HEK293 (cell line): ENCODE results near the gene TSPAN9.

Experiments used
- CTCF ChIA-PET: fragments of 350-600 bp; formaldehyde crosslinking; extraction: SDS; loops from one replicate; lab custom pipeline; 2021; ENCODE audit warnings: antibody characterized with exemption; lab: Yijun Ruan, JAX
- POLR2A ChIA-PET: fragments of 300-600 bp; formaldehyde crosslinking; extraction: SDS; loops from one replicate; lab custom pipeline; 2020; ENCODE audit warnings: antibody characterized with exemption, inconsistent platforms; lab: Yijun Ruan, JAX
- H3K27ac ChIP-seq: fragments of 200-500 bp; sonication (Bioruptor generic); 2 replicates; pipeline ENCODE4 v1.5.1; 2014; ENCODE audit warnings: low read depth, low read length, control low read depth, inconsistent platforms; ENCODE audit errors: extremely low read depth
- H3K36me3 ChIP-seq, 2 experiments: fragments of 200-500 bp in 1 of 2; sonication (Bioruptor generic) in 1 of 2; 1 replicate in 1 of 2; 2 replicates in 1 of 2; pipeline ENCODE4 v1.5.1; 2014 to 2017; ENCODE audit warnings: inconsistent platforms in 2 of 2, low read length in 2 of 2; ENCODE audit not compliant: control insufficient read depth in 2 of 2, insufficient read depth in 1 of 2
- H3K4me1 ChIP-seq: fragments of 200-500 bp; sonication (Bioruptor generic); 2 replicates; pipeline ENCODE4 v1.5.1; 2014; ENCODE audit warnings: mild to moderate bottlenecking, low read length, inconsistent platforms; ENCODE audit not compliant: control insufficient read depth, insufficient read depth
- H3K4me3 ChIP-seq: 2 replicates; pipeline ENCODE4 v1.5.1; 2011; ENCODE audit warnings: low read depth, mild to moderate bottlenecking, control low read depth, low read length, moderate library complexity
- H3K9me3 ChIP-seq: fragments of 200-500 bp; sonication (Bioruptor generic); 2 replicates; pipeline ENCODE4 v1.5.1; 2014; ENCODE audit warnings: low read depth, low read length, inconsistent platforms; ENCODE audit not compliant: control insufficient read depth, insufficient read depth
- BCL11A ChIP-seq: fragments of 450-650 bp; formaldehyde crosslinking; IDR thresholded peaks from 2 replicates; pipeline ENCODE4 v1.5.1; 2016; ENCODE audit warnings: low read depth, missing biosample characterization, missing genetic modification characterization
- GFI1B ChIP-seq: fragments of 450-650 bp; formaldehyde crosslinking; IDR thresholded peaks from 2 replicates; pipeline ENCODE4 v1.5.1; 2016; ENCODE audit warnings: missing biosample characterization, missing genetic modification characterization
- GLIS1 ChIP-seq: fragments of 450-650 bp; formaldehyde crosslinking; IDR thresholded peaks from 2 replicates; pipeline ENCODE4 v1.5.1; 2016; ENCODE audit warnings: missing biosample characterization, missing genetic modification characterization
- INSM2 ChIP-seq: fragments of 450-650 bp; formaldehyde crosslinking; IDR thresholded peaks from 2 replicates; pipeline ENCODE4 v1.5.1; 2016; ENCODE audit warnings: missing biosample characterization, missing genetic modification characterization
- PRDM10 ChIP-seq: fragments of 450-650 bp; formaldehyde crosslinking; IDR thresholded peaks from 2 replicates; pipeline ENCODE4 v1.5.1; 2016; ENCODE audit warnings: missing biosample characterization, missing genetic modification characterization
- ZNF10 ChIP-seq: fragments of 450-650 bp; formaldehyde crosslinking; IDR thresholded peaks from 2 replicates; pipeline ENCODE4 v1.5.1; 2017; ENCODE audit warnings: missing biosample characterization, missing genetic modification characterization
- ZNF211 ChIP-seq: fragments of 450-650 bp; formaldehyde crosslinking; IDR thresholded peaks from 2 replicates; pipeline ENCODE4 v1.5.1; 2016; ENCODE audit warnings: low read depth, missing biosample characterization, missing genetic modification characterization
- ZNF341 ChIP-seq: fragments of 450-650 bp; formaldehyde crosslinking; IDR thresholded peaks from 2 replicates; pipeline ENCODE4; 2016; ENCODE audit warnings: low read depth, missing biosample characterization, missing genetic modification characterization
- ZNF398 ChIP-seq: fragments of 450-650 bp; formaldehyde crosslinking; IDR thresholded peaks from 2 replicates; pipeline ENCODE4 v1.5.1; 2017; ENCODE audit warnings: missing biosample characterization, missing genetic modification characterization
- ZNF555 ChIP-seq: fragments of 450-650 bp; formaldehyde crosslinking; conservative IDR thresholded peaks from 2 replicates; pipeline ENCODE4 v1.5.1; 2017; ENCODE audit warnings: missing biosample characterization, mild to moderate bottlenecking, missing genetic modification characterization, inconsistent platforms
- ZNF558 ChIP-seq: fragments of 450-650 bp; formaldehyde crosslinking; IDR thresholded peaks from 2 replicates; pipeline ENCODE4 v1.5.1; 2016; ENCODE audit warnings: missing biosample characterization, missing genetic modification characterization
- ZNF626 ChIP-seq: fragments of 450-650 bp; sonication (Bioruptor Pico); formaldehyde crosslinking; IDR thresholded peaks from 2 replicates; pipeline ENCODE4 v1.5.1; 2018; ENCODE audit warnings: missing biosample characterization, missing genetic modification characterization, inconsistent platforms
- ZNF701 ChIP-seq: fragments of 450-650 bp; formaldehyde crosslinking; IDR thresholded peaks from 2 replicates; pipeline ENCODE4 v1.5.1; 2016; ENCODE audit warnings: missing biosample characterization, missing genetic modification characterization

The TSPAN9 gene

DNA sequence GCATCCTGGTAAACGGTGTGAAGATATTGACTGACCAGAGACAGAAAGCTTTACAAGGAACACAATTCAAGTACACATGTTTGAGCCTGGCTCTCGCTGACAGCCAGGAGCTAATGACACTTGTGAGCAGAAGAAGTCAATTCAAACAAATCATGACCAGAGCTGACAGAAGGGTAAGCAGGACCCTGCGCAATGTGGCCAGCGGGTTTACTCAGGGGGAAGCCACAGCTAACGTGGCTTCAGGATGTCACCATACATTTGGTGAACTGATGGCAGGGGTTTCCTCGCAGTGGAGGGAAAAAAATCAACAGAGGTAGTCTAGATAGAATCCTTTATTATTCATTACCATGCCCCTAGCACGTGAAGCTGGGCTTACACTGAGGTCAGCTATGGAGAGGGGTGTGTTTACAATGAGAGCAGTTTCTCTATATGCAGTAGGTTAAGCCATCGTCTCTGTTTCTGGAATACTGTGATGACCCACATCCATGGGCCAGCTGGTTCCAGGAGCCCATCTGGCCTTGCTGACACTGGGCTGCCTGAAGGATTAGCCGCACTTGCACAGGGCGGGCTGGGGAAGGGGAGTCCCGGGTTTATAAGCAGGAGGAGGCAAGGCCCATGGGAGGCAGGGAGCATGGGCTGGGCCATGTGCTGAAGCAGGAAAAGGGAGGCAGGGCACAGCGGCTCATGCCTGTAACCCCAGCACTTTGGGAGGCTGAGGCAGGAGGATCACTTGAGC, 215.7 kb downstream of the TSPAN9 start:
- ChIA-PET POLR2A (no interaction called here), CTCF (interaction anchor here (1.5 kb wide), 1 partner anchor 18 kb away, joined by 3 read pairs; no protein-coding TSS in a partner anchor)
- Histone ChIP-seq H3K4me1 (no peaks in the 10 kb centered on the region), H3K27ac (no peak overlapping the region), H3K4me3 (no peak overlapping the region), H3K36me3 (no peaks in the 10 kb centered on the region), H3K9me3 (no peaks in the 10 kb centered on the region)
- TF ChIP-seq GFI1B (tag by site-specific recombination) (no peak), INSM2 (tag by site-specific recombination) (no peak), ZNF701 (tag by site-specific recombination) (no peak), ZNF211 (tag by site-specific recombination) (no peak), BCL11A (tag by site-specific recombination) (no peak), ZNF555 (tag by site-specific recombination) (no peak)

GRCh38 chr12:3293446-3294161, 216.4 kb downstream of the TSPAN9 start:
- Histone ChIP-seq H3K36me3 (no peaks in the 10 kb centered on the region), H3K4me3 (no peak overlapping the region), H3K4me1 (no peaks in the 10 kb centered on the region), H3K27ac (no peak overlapping the region), H3K9me3 (no peaks in the 10 kb centered on the region)
- TF ChIP-seq ZNF558 (tag by site-specific recombination) (no peak), ZNF341 (peak; percentile 36; the same call in 1 of the 2 replicates), ZNF398 (tag by site-specific recombination) (peak; percentile 68), ZNF626 (no peak), PRDM10 (tag by site-specific recombination) (peak; percentile 56; the same call in 1 of the 2 replicates), ZNF10 (tag by site-specific recombination) (peak; percentile 46; the same call in 1 of the 2 replicates), GLIS1 (tag by site-specific recombination) (peak; percentile 59)
- ChIA-PET CTCF (interaction anchor here (1.5 kb wide), 1 partner anchor 18 kb away, joined by 3 read pairs; no protein-coding TSS in a partner anchor), POLR2A (no interaction called here)
